COLO668 (cell line): ENCODE results near the gene ID4.
"Not testable (repeated sequence)": the region's sequence is repeated elsewhere in the genome, so short reads cannot be mapped to it uniquely, and the experiment has no call there.

Source experiments
- DNase-seq: peaks from one replicate; lab custom pipeline; 2025; ENCODE audit not compliant: unreplicated experiment; lab: John Stamatoyannopoulos, UW

ID4 gene

GRCh38 chr6:19831358-19831757 lies 5.8 kb upstream of the ID4 start:
- DNase-seq = no peak

- no peak for DNase-seq
Measured at GRCh38 chr6:19833947-19834346, 3.2 kb upstream of the ID4 start.

GRCh38 chr6:19834858-19835257 lies 2.3 kb upstream of the ID4 start:
- DNase-seq = no peak

GRCh38 chr6:19835605-19836004 lies 1.6 kb upstream of the ID4 start:
- DNase-seq = no peak

- DNase-seq = peak; percentile 68
Measured at GRCh38 chr6:19837511-19838441, 606 bp downstream of the ID4 start.

GRCh38 chr6:19838442-19839236 lies 1.5 kb downstream of the ID4 start:
- peak; percentile 72 for DNase-seq

GRCh38 chr6:19839237-19839546 lies 2.0 kb downstream of the ID4 start:
- no peak for DNase-seq

GRCh38 chr6:19839788-19840187 lies 2.6 kb downstream of the ID4 start:
- no peak for DNase-seq

GRCh38 chr6:19841181-19841580 lies 4.0 kb downstream of the ID4 start:
- no peak for DNase-seq

GRCh38 chr6:19842030-19842615 lies 5.0 kb downstream of the ID4 start:
- DNase-seq = no peak

- no peak for DNase-seq
Measured at GRCh38 chr6:19844689-19845088, 7.5 kb downstream of the ID4 start.

- no peak for DNase-seq
Measured at GRCh38 chr6:19845266-19846041, 8.3 kb downstream of the ID4 start.

GRCh38 chr6:19848465-19849029 lies 11.4 kb downstream of the ID4 start:
- no peak for DNase-seq

- no peak for DNase-seq
Measured at GRCh38 chr6:19849196-19849595, 12.0 kb downstream of the ID4 start.

- DNase-seq = no peak
Measured at GRCh38 chr6:19849755-19850154, 12.6 kb downstream of the ID4 start.

GRCh38 chr6:19851241-19852089 lies 14.3 kb downstream of the ID4 start:
- peak; percentile 19 for DNase-seq

GRCh38 chr6:19852090-19852457 lies 14.9 kb downstream of the ID4 start:
- no peak for DNase-seq

GRCh38 chr6:19852927-19853326 lies 15.8 kb downstream of the ID4 start:
- DNase-seq = no peak

- not testable (repeated sequence) for DNase-seq
Measured at GRCh38 chr6:19854421-19855015, 17.3 kb downstream of the ID4 start.

- no peak for DNase-seq
Measured at GRCh38 chr6:19855536-19855935, 18.4 kb downstream of the ID4 start.
